Measurements from ENCODE around the gene SCAF1.

DNA sequence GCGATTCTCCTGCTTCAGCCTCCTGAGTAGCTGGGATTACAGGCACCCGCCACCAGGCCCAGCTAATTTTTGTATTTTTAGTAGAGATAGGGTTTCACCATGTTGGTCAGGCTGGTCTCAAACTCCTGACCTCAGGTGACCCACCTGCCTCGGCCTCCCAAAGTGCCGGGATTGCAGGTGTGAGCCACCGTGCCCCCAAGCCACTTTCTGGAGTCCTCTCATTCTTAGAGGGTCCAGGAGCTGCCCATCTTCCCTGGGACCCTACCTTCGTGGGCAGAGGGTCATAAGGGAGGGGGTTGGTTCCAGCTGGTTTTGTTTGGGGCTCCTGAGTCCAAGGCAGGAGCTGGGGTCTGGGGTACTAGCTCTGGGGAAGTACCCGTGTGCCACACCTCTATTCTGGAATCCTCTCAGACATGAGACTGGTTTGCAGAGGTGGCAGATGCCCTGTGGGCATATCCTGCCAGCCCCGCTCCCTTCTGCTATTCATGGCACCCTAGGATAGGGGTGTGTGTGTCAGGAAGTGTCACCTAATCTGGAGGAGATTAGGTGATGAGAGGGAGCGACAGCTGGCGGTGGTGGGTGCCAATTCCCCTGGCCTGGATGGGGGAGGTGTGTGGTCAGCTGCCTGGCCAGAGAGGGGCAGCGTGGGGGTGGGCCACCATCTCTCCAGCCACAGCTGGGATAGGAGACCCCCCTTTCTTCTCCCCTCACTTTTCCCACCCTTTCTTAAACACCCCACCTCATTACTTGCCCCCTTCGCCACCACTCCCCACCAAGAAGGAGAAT lies 37.2 kb downstream of the SCAF1 start:
- TF ChIP-seq, protein P1, sequence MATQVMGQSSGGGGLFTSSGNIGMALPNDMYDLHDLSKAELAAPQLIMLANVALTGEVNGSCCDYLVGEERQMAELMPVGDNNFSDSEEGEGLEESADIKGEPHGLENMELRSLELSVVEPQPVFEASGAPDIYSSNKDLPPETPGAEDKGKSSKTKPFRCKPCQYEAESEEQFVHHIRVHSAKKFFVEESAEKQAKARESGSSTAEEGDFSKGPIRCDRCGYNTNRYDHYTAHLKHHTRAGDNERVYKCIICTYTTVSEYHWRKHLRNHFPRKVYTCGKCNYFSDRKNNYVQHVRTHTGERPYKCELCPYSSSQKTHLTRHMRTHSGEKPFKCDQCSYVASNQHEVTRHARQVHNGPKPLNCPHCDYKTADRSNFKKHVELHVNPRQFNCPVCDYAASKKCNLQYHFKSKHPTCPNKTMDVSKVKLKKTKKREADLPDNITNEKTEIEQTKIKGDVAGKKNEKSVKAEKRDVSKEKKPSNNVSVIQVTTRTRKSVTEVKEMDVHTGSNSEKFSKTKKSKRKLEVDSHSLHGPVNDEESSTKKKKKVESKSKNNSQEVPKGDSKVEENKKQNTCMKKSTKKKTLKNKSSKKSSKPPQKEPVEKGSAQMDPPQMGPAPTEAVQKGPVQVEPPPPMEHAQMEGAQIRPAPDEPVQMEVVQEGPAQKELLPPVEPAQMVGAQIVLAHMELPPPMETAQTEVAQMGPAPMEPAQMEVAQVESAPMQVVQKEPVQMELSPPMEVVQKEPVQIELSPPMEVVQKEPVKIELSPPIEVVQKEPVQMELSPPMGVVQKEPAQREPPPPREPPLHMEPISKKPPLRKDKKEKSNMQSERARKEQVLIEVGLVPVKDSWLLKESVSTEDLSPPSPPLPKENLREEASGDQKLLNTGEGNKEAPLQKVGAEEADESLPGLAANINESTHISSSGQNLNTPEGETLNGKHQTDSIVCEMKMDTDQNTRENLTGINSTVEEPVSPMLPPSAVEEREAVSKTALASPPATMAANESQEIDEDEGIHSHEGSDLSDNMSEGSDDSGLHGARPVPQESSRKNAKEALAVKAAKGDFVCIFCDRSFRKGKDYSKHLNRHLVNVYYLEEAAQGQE (IDR thresholded peaks at IDR 0.05; ENCODE audit: unreplicated experiment), result no peak
- TF ChIP-seq, protein P2, sequence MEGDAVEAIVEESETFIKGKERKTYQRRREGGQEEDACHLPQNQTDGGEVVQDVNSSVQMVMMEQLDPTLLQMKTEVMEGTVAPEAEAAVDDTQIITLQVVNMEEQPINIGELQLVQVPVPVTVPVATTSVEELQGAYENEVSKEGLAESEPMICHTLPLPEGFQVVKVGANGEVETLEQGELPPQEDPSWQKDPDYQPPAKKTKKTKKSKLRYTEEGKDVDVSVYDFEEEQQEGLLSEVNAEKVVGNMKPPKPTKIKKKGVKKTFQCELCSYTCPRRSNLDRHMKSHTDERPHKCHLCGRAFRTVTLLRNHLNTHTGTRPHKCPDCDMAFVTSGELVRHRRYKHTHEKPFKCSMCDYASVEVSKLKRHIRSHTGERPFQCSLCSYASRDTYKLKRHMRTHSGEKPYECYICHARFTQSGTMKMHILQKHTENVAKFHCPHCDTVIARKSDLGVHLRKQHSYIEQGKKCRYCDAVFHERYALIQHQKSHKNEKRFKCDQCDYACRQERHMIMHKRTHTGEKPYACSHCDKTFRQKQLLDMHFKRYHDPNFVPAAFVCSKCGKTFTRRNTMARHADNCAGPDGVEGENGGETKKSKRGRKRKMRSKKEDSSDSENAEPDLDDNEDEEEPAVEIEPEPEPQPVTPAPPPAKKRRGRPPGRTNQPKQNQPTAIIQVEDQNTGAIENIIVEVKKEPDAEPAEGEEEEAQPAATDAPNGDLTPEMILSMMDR (conservative IDR thresholded peaks at IDR 0.05; ENCODE audit: low read depth in 2 of 2), result no peak
- TF ChIP-seq POLR2AphosphoS5 (IDR thresholded peaks at IDR 0.05; ENCODE audit: low read depth), result no peak
- no peak for TF ChIP-seq EZH2phosphoT487 (IDR thresholded peaks at IDR 0.05; ENCODE audit: unreplicated experiment)
- TF ChIP-seq CREB1 (CRISPR knock-in tag; IDR thresholded peaks at IDR 0.05; ENCODE audit: low read depth), result no peak

All from GM23338 (cell line).